GM18502 (cell line): ENCODE data around the gene FANCI.

ENCODE experiments used
- ATAC-seq: cut with Tn5 transposase; IDR thresholded peaks from one replicate; pipeline ENCODE4 v1.9.1; 2021; ENCODE audit warnings: mild to moderate bottlenecking; ENCODE audit not compliant: unreplicated experiment, poor library complexity

Gene FANCI

DNA sequence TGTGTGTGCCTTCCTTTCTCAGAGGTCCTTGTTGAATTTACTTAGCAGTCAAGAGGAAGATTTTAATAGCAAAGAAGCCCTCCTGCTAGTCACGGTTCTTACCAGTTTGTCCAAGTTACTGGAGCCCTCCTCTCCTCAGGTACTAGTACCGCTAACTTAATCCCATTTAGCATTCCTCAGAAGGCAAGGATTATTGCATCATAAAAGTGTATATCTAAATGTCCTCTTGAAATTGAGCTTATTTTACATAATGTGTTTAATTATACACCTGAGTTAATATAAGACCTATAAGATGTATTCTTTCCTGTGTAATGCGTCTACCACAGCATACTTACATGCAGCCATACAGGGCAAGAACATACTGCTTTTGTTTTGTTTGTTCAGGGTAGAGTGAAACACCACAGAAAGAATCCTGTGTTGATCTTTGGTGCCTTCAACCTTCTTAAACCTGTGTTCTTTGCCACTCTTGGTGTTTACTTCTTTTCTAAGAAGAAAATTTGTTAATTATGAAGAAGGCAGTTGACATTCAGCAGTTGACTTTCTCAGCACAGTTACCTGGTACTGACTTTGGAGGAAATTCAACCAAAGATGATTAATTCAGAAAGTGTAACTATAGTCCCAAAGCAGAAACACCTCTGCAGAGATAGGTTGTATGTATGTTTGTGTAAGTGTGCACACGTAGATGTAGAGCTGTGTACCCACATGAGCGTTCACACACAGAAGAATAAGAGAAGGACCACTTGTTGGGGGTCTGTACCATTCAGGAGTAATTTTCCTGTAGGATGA lies 57.7 kb downstream of the FANCI start:
- no peak for ATAC-seq

DNA sequence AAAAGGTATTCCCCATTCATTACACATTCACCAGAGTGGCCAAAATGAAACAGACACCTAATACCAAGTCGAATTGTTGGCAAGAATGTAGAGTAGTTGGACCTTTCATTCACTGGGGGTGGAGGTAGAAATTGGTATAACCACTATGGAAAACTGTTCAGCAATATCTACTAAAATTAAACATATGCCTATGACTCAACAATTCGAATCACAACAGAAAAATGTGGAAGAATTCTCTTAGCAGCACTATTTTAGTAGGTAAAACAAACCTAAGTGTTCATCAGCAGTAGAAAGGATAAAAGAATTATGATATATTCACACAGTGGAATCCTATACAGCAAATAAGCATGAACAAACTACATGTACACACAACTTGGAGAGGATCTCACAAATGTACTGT lies 60.2 kb downstream of the FANCI start:
- ATAC-seq, result no peak

GRCh38 chr15:89305395-89305794 lies 61.6 kb downstream of the FANCI start:
- ATAC-seq, result no peak

GRCh38 chr15:89307046-89307587 lies 63.3 kb downstream of the FANCI start:
- ATAC-seq, result no peak

- no peak for ATAC-seq
Observed at GRCh38 chr15:89307791-89308190, 64.0 kb downstream of the FANCI start.

DNA sequence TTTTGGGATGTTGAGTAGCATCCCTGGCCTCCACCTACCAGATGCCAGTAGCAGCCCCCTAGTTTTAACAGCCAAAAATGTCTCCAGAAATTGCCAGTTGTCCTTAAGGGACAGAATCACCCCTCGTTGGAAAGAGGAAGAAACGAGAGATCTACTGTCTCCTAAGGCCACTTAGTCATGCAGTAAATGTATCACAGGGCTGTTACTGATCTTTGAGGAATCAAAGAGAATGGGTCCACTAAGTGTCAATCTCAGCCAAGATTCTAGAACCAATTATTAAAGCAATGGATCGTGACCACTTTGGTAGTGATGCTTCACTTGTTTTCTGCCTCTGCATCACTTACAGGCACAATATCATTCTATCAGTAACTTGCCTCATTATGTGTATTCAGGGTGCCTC lies 64.5 kb downstream of the FANCI start:
- ATAC-seq, result no peak

DNA sequence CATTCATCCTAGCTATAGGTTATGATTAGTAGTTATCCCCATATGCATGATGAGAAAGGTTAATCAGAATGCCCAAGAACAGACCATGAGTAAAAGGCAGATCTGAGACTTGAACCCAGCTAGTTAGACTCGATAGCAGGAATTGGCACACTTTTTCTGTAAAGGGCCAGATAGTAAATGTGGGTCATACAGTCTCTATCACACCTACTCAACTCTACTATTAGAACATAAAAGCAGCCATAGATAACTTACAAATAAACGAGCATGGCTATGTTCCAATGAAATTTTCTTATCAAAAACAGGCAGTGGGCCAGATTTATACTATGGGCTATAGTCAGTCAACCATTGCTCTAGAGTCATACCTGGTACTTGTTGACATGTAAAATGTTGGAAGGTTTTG lies 66.2 kb downstream of the FANCI start:
- no peak for ATAC-seq

DNA sequence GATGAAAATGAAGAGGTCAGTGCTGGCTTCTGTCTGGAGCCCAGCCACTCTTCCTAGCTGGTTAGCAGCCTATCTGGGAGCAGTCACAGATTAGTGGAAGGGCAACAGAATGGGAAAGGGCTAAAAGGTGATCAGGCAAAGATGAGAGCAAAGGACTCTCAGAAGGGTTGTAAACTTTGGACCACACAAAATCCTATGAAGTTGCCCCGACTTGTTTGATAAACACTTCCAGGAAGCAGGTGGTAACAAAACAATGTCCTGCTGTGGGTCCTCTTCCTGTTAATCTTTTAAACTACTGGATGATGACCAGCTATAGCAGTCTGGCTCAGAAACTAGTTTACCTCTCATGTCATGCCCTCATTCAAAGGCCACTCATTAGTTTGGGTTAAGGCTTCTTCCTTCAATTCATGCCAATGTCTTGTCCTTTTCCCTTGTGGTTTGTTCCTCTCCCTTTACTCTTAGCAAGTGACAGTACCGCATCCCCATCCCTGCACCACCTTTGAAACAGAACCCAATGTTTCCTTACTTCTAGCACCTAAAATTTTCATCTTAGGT lies 71.7 kb downstream of the FANCI start:
- no peak for ATAC-seq

GRCh38 chr15:89316504-89316903 lies 72.7 kb downstream of the FANCI start:
- no peak for ATAC-seq

- ATAC-seq, result no peak
Observed at GRCh38 chr15:89317186-89317720, 73.5 kb downstream of the FANCI start.

DNA sequence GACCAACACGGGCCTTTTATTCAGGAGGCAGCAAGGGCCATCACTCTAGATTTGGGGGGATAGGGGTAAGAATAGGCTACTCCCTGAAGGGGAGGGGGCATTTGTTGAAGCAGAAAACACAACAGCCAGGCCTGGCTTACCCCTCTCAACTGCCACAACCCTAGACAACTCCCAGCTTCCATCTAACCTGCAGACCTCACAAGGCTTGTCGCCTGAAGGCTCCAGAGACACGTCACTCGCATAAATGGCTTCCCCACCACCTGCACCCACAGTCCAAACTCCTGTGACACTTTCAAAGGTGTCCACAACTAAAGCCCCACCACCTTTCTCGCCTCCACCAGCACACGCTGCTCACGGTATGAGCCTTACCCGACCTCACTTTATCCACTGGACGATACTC lies 75.9 kb downstream of the FANCI start:
- no peak for ATAC-seq

DNA sequence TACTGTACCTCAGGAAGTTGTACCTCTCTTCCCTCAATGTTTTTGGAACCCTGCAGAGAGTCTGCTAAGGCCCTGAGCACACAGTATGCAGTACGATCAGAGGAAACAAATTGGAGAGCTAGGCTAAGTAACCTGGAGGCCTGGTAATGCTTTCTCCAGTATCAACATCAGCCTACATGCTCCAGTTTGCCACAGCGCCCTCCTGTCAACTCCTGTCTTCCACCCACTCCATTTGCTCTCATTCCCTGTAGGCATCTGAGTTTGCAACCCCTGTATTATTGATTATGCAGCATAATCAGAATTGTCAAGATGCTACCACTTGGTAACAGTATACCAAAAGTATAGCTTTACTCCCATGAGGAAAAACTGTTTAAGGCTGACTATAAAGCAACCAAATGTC lies 76.4 kb downstream of the FANCI start:
- ATAC-seq, result no peak

DNA sequence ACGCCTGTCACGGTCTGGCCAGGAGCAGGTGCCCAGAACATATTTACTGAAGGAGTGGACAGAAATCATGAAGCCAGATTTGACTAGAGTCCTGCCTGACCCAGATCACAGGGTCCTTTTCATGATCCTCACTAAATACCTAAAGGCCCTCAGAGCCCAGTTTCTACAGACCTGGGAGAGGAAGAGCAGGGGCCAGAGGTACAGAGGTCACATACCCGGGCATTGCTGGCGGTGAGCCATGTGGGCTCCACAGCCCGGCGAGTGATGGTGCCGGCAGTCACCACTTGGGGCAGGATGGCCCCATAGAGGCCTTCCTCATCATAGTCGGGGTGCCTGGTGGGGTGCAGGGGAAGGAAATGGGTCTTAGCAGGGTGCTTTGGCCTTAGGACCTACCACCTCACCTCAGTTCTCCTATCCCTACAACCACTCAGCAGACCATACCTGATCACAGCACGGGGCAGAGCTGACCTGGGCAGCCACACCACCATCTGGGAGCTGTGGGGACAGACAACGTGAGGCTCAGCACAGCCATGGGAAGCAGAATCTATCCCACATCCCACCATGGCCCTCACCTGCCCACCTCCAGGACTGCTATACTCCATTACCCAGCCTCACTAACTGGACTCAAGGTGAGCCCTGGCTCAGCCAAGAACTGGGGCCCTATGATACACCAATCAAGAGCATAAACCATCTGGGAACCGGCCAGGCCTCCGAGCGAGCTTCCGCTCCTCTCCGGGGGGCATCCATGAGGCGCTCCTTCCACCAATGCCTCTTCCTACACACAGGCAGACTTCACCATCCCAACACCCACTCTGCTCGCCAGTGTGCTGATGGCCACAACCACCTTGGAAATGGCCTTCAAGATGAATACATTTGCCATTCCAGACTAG lies 78.0 kb downstream of the FANCI start:
- ATAC-seq, result no peak

GRCh38 chr15:89322822-89323221 lies 79.0 kb downstream of the FANCI start:
- no peak for ATAC-seq

DNA sequence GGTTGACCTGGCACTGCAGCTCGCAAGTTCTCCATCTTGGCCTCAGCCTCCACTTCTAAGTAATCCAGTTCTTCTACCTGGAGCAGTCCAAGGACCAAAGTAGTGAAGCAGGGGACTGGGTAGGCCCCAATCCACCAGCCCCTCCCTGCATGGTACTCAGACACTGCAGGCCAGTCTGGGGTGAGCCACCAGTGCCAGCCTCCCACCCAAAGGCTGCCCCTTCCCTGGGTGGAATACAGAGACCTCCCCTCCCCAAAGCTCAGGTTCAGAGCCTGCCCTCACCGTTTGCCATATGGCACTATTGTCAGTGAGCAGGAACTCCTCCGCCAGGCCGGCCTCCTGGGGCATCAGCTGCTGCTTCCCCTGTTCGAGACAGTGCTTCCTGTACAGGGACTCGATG lies 80.0 kb downstream of the FANCI start:
- no peak for ATAC-seq

- no peak for ATAC-seq
Observed at GRCh38 chr15:89325039-89325803, 81.4 kb downstream of the FANCI start.

DNA sequence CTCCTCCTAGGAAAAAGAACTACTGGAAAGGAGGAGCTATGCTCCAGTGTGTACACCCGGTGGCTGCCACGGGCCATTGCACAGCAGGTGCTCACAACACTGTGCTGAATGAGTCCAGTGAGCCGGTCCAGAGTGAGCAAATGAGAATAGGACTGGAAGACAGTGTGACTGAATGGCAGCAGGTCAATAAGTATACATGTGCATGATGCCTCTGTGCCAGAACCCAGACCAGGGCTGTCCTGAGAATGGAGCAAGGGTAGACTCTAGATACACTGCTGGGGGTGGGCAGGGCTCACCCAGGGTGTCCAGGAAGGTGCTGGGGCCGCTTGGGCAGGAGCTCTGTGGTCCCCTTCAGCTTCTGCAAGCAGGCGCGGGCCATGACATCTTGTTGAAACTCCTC lies 82.5 kb downstream of the FANCI start:
- no peak for ATAC-seq

DNA sequence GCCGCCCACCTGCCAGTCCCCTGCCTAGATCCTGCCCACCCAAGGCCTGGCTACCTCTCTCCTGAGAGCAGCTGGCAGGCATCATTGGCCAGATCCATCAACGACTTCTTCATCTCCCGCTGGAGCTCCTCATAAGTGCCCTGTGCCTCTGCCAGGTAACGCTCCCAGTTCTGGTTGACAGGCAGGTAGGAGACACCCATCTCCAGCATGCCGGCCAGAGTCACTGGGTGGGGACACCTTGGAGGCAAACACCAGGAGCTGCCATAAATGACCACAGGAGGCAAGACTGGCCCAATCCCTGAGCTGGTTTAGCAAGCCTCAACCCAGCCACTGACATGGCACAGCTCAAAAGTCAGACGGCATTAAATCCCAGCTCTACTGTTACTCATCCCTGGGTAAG lies 83.3 kb downstream of the FANCI start:
- ATAC-seq, result no peak

- ATAC-seq, result no peak
Observed at GRCh38 chr15:89328398-89329254, 84.8 kb downstream of the FANCI start.
